Measurements from ENCODE around the gene HEATR5B.
"Not testable (repeated sequence)": the region's sequence is repeated elsewhere in the genome, so short reads cannot be mapped to it uniquely, and the experiment has no call there.

HEATR5B gene

DNA sequence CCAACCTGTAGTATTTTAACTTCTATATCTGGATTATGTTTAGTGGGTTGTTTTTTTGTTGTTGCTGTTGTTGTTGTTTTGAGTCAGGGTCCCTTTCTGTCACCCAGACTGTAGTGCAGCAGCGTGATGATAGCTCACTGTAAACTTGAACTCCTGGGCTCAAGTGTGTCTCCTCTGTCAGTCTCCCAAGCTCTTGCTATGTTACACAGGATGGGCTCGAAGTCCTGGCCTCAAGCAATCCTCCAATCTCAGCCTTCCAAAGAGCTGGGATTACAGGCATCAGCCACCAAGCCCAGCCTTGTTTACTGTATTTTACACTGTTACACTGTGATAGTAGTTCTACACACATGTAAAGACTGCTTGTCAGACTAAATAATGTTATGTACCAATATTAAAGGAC is 108.1 kb downstream of the HEATR5B start:
- DNase-seq, result no peak

DNA sequence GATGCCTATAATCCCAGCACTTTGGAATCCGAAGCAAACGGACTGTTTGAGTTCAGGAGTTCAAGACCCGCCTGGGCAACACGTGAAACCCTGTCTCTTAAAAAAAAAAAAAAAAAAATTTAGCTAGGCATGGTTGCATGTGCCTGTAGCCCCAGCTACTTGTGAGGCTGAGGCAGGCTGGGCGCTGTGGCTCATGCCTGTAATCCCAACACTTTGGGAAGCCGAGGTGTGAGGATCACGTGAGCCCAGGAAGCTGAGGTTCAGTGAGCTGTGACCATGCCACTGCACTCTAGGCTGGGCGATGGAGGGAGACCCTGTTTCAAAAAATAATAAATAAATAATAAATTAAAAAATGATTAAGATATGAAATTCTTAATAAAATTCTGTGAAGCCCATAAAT is 108.9 kb downstream of the HEATR5B start:
- no peak for DNase-seq

DNA sequence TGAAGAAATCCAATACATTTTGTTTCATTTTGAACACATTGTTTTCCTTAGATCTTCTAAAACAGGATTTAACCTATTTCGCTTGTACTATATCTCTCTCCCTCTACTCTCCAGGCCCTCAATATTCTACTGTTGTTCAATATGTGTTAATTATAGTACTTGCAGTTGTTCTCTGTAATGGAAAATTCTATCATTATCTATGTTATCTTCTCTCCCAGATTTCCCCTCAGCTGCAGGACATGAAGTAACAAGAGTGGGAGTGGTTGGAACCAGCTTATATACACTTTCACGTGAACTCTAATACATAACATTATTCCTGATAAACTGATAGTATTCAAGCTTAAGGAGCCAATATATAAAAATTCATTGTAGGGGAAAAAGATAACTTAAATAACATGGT is 110.9 kb downstream of the HEATR5B start:
- DNase-seq, result no peak

DNA sequence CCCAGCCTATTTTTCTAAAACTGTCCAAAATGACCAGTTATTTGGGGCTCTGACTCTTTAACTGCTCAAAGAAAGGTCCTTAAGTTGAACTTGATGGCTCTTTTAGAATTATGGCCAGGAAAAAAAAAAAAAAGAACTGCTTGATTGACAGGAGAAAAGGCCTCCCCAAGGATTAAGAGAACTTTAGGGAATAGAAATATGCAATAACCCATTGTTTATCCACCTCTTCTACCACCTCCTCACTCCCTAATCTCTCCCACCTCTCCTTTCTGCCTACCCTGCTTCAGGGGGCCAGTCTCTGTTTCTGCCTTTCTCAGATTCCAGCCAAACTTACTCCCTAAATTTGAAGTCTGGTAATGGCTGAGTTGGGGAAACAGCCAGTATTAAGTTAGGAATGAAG is 112.2 kb downstream of the HEATR5B start:
- DNase-seq, result no peak

DNA sequence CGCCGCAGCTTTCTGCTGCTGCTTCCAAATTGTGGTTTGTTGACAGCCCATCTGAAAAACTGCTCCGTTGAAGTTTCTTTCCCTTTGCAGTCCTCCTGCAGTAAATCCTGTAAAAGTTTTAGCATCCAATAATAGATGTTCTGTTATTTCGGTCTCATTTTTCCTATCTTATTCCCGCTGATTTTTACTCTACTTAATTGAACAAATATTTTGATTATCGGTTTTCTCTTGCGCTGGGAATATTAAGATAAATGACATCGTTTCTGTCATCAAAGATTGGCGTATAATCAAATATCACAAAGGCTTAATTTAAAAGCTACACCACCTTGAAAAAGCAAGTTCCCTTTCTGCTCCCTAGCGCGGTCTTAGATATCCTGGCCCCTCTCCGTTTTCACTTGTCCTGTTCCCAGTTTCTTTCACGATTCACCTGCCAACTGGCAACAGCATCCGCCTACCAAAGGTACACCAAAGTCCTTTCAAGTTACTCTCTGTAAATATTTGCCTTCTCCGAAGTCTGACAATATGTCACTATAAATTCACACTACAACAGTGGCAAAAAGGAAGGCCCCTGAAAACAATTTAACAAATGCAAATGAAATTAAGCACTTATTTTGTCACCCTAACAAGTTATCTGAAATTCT is 116.8 kb downstream of the HEATR5B start:
- no peak for DNase-seq

DNA sequence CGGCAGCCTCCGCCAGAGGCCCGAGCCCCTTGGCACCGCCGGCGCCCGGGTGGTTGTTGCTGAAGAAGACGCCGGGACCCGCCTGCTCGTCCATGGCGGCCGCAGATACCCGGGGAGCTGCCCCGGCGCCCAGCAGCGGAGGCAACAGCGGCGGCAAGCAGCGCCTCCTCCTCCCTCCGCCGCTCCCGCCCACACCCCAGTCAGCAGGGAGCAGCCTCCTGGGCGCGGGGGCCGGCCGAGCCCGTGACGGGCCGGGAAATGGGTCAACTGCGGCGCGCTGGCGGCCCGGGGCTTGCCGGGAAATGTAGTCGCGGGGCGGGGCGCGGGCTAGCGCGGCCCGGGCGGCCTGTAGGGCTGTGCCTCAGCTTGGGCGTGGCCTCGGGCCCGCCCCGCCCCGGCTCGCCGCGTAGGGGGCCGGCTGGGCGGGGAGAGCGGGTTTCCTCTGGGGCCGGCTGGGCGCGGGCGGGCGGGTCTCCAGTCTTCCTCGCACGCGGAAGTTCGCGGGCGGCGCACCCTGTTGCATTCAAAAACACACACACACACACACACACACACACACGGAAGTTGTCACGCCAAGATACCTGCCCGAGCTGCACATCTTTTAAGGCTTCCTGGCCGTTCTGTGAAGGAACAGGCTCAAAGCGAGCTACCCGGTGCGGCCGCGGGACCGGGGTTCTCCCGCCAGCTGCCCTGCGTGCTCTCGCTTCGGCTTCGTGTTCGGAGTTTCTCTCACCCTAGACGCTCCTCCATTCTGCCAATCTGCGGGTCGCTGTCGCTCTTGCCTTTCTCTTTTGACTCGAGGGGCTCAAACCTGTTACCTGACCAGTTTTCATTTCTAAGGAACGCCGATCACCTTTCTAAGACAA is 117.6 kb downstream of the HEATR5B start, which contains the start of gene STRN:
TSS of gene STRN (minus strand) at position 167 of the 866 bp plus-strand sequence. CDS start at position 94, 73 bp downstream.
- peak; percentile 97 for DNase-seq

DNA sequence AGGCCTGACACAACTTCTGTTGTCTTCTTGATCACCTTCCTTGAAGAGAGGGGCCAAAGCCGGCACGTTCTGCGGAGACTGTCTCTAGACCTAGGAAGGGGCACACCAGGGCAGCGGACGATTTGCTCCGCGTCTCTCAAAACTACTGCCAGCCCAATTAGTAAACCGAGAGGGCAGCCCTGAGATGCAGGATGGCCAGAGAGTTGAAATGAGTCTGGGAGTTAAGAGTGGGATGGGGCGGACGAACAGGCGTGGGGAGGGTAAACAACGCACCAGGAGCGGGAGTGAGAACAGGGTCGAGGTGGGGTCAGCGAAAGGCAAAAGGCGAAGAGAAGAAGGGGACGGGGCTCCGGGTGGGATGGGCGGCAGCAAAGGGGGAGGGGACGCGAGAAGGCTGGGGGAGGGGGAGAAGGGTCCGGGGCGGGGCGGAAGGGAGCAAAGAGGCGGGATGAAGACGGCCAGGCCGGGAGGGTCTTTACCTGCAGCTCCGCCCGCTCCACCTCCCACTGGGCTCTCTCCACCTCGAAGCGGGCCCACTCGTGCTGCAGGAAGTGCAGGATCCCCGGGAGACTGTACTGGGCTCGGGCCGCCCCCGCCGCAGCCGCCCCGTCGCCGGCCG is 118.3 kb downstream of the HEATR5B start:
- no peak for DNase-seq

DNA sequence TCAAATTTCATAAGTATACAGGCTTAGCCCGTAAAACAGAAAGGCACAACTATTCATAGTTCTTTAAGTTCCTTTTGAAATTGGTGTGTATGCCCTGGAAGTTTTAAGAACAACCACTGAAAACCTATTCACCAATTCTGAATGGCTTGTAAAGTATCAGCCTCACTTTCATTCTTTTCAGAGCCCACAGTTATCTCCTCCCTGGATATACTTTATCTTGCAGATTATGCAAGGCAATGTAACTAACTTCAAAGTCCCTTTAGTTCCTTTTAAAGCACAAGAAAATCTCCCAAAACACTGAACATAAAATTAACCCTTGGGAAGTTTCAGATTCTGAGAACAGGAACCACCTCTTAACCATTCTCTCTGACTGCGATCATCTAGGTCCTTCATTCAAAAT is 119.0 kb downstream of the HEATR5B start:
- DNase-seq, result no peak

DNA sequence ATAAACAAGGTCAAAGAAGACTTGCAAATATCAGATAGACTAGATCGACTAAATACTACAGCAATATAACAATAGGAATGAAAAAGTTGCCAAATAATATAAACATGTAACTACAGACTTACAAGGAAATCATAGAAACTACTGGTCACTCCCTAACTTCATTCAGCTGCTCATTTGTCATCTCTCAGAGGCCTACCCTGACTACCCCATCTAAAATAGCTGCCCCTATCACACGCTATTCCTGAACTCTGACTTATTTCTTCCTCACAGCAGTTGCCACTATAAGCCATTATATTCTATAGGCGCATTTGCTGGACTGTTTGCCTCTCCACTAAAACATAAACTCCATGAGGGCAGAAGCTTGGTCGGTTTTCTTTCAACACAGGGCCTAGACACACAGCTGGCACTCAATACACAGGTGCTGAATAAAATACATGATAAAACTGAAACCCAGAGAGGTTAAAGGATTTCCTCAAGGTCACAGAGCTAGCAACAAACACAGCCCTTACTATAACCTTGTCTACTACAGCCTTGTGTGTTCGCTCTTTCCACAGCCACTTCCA is 119.6 kb downstream of the HEATR5B start:
- no peak for DNase-seq

DNA sequence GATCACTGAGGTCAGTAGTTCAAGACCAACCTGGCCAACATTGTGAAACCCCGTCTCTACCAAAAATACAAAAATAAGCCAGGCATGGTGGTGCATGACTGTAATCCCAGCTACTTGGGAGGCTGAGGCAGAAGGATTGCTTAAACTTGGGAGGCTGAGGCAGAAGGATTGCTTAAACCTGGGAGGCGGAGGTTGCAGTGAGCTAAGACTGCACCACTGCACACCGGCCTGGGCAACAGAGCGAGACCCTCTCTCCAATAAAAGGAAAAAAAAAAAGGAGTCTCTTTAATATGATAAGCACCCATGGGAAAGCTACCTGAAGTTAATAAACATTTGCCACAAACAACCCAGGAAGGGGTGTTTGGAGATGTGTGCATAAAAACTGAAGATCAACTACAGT is 120.4 kb downstream of the HEATR5B start:
- no peak for DNase-seq

DNA sequence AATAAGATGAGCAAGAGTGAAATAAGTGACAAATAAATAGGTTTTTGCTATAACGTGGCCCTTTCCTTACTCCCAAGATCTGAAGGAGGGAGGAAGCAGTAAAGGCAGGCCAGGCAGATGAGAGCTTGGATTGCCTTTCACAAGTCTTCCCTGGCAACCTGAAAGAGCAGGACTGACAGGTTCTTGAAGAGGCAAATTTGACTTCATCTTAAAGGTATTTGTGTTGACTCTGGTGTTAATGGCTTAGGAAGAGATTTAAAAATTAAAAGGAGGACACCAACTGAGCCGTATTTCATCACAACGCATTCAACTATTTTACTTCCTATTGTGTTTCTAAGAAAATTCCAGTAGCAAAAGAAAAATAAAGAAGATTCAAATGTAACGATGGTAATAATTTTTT is 121.1 kb downstream of the HEATR5B start:
- DNase-seq, result no peak

DNA sequence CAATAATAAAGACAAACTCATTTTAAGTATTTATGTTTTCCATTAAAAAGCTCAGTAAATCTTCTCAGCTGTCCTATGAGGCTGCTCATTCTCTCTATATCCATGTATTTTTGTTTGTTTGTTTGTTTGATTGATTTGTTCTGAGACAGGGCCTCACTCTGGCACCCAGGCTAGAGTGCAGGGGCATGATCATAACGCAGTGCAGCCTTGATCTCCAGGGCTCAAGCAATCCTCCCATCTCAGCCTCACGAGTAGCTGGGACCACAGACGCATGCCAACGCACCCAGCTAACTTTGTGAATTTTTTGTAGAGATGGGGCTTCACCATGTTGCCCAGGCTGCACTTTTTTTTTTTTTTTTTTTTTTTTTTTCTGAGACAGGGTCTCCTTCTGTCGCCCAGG is 123.4 kb downstream of the HEATR5B start:
- DNase-seq, result no peak

DNA sequence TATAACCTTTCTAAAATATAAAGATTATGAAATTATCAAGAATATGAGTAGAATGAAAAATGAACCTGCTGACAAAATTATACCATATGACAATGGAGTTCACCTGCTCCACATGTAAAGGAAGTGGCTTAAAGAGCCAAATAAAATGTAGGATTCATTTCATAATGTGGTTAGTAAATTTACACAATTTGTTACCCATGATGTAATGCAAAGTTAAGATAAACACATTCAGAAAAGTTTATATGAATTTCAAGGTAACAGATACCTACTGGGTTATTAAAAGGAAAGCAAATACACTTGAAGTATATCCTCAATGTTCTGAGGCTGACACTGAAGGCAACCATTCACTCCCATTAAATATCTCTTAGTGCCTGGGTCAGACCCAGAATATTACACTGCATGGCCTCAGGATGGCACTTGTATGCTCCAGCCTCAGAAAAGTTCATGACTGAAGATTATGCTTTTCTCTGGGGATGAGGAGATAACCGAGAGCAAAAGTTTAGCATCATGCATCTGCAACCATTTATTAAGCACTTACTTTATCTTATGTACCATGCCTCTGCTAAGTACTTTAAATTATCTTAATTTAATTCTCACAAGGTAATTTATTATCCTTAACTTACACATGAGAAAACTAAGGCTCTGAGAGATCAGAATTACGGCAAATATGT is 124.0 kb downstream of the HEATR5B start:
- DNase-seq, result no peak

DNA sequence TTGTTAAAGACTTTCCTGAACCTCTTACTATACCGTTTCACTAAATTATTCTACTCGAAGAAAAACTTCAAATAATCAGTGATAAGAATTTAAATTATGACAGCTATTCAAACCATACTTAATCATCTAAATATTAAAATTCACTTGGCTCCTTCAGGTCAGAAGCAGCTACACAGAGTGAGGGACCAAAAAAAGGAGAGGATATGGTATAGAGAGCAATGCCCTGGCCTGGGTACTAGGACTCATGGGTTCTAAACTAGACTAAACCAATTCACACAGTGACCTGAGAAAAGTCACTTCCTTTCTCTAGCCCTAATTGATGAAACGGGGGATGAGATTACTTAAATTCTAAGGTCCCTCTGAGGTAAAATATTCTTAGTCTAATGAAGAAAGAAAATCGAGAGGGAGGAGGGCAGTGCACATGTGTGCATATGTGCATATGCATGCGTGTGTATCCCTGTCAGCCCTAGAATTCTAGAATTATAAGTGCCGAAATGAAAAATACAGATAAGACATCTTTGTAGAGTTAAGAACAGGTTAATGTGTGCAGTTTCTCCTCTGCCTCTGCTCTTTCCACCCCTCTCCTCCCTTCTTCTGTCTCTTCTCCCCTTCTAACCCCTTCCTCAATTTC is 129.1 kb downstream of the HEATR5B start:
- no peak for DNase-seq

DNA sequence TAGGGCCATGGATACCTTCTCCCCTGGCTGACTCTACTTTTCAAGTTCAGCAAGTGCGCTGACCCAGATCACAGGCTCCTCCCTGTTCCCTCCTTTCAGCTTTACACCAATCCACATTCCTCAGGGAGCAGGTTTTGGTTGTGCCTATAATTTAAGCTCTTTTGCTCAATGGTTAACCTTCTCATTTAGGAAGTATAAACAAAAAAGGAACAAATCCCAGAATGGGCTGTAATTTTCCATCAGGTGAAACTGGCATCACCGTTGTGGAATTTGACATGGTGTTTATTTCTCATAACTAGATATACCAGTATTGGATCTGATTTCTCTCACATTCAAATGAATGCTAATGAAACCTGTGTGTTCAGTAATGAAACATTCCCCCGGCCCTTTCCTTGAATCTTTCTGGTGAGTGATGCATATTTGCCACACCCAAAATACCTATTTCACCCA is 131.4 kb downstream of the HEATR5B start:
- no peak for DNase-seq

DNA sequence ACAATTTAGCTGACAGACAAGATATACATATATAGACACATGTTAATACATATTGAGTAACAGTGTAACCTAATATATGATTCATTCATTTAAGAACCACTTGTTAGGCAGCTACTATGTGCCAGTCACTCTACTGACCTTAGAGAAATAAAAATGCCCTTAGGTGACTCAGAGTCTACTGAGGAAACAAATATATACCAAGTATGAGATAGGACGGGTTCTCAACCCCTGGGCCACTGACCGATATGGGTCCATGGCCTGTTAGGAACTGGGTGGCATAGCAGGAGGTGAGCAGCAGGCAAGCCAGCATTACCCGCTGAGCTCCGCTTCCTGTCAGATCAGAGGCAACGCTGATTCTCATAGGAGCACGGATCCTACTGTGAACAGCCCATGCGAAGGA is 132.6 kb downstream of the HEATR5B start:
- DNase-seq, result no peak

DNA sequence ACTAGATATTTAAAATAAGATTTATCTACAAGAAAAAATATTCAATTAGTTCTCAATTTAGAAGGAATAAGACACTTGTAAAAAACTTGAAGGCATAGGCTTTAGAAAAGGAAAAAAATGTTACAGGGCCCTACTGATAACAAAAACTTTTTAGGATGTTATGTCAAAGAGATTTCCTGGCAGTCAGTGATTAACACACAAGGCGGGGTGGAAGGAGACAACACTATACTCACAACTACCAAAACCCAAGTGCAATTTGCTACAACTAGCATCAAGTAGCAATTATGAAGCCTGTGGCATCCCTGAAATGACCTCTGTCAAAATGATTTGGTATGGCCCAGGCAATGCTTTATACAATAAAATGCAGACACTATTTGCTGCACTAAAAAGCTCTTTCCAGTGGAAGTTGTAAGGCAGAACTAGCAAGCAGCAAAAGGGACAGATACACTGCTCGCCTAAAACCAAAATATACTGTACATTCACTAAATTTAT is 133.1 kb downstream of the HEATR5B start:
- DNase-seq, result no peak

DNA sequence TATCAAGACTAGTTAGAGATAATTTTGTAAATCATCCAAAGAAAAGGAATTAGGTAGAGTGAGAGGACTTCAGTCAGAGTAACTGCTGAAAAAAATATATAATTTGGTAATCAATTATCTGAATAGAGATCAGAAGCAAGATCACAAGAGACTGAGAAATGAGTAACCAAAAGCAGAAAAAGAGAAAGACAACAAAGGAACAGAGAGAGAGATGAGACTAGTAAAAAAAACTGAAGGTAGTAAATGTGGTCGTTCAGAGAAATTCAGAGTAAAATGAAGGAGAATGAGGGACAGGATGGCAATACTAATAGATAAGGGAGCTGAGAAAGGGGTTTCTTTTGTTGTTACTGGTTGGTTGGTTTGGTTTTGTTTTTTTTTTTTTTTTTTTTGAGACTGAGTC is 134.3 kb downstream of the HEATR5B start:
- DNase-seq, result no peak

DNA sequence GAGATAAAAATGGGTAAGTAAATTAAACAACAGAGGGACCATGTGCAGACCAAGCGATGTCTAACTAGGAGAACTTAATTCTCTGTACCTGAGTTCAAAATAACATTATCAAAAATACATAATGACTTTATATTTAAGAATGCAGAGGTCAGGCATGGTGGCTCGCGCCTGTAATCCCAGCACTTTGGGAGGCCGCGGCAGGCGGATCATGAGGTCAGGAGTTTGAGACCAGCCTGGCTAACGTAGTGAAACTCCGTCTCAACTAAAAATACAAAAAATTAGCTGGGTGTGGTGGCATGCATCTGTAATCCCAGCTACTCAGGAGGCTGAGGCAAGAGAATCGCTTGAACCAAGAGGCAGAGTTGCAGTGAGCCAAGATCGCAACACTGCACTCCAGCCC is 138.9 kb downstream of the HEATR5B start:
- DNase-seq, result not testable (repeated sequence)

DNA sequence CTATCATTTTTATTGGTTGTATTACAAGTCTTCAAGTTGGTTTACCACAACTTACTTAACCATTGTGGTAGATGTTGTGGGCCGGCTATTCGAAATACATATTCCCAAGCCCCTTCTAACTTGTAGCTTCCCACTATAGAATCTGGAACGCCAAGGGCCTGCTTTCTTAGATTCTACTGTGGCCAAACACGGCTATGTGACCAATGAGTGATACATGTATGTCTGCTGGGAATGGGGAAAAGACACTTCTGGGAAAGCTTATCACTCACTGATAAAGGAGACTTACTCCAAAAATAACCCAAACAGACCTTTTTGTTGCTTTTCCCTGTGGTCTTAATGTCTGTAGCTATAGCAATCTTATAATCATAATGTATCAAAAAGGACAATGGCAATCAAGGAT is 142.3 kb downstream of the HEATR5B start:
- no peak for DNase-seq

DNA sequence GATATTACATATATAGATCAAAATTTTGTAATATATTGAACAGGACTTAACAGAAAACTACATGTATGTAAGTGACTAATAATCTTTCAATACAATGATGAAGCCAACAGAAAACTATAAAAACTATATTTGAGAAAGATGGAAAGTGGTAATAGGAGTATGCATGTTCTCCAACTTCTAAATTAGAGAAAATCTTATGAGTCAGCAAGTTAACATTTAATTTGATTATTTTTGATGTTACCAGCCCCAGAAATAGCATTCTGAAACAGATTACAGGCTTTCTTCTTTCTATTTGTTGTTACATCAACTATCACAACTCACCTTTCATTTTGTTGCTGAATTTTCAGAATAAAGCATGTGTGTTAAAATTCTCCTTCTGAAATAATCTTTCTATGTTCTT is 147.6 kb downstream of the HEATR5B start:
- DNase-seq, result not testable (repeated sequence)

DNA sequence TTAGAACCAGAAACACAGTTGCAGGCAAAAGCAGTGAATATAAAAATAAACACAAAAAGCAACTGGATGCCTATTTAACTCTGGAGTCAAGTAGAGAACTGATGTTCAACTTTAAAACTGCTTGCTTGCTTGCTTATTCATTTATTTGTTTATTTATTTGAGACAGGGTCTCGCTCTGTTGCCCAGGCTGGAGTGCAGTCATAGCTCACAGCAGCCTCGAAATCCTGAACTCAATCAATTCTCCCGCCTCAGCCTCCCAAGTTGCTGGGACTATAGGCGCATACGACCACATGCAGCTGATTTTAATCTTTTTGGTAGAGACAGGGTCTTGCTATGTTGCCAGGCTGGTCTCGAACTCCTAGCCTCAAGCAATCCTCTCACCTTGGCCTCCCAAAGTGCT is 152.5 kb downstream of the HEATR5B start:
- not testable (repeated sequence) for DNase-seq

Data from midbrain (tissue), 1 donor.